Measurements from ENCODE around the gene ASIC1.

The ASIC1 gene

GRCh38 chr12:50110127-50110761, 52.8 kb downstream of the ASIC1 start:
- peak; percentile 78 for DNase-seq

DNA sequence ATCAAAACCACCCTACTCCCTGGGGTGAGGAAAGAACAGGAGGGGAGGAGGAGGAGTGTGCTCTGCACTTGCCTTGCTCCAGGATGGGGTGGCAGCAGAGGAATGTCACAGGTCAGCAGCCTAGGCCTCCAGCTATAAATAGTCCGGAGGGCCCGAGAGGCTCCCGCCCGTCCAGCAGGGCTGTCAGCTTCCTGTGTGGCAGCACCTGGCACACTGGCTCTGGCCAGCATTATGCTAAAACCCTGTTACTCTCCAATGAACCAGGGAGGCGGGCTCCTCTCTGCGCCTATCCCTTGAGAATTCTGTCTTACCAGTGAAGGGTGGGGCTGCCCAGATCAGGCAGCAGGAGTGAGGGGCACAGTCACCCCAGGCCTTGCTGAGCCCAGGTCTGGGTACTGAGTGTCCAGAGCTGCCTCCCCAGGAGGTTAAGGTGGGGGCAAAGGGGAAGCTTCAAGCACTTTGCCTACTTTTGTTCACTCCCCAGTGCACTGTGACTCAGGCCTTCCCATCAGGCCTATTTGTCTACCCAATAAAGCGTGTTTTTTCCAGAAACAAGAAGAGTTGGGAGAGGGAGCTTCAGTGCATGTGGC, 53.5 kb downstream of the ASIC1 start:
- peak; percentile 41 for DNase-seq

DNA sequence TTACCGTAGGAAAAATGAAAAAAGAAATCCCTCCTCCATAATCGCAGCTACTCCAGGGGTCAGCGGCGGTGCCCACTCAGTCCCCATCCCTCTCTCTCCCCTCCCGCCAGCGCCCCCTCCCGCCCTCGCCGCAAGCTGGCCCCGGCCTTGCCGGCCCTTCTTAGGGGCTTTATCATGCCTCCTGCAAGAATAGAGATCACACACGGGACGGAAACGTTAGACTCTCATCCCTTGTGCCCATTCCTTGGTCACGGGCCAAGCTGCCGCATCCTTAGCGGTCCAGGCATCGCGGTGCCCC, 53.9 kb downstream of the ASIC1 start:
- no peak for DNase-seq

- peak; percentile 99 for DNase-seq
Observed at GRCh38 chr12:50111693-50112455, 54.5 kb downstream of the ASIC1 start, which contains the start of gene COX14. COX14 (plus strand) TSS chr12:50112236; CDS start chr12:50120044, 7,808 bp downstream.

DNA sequence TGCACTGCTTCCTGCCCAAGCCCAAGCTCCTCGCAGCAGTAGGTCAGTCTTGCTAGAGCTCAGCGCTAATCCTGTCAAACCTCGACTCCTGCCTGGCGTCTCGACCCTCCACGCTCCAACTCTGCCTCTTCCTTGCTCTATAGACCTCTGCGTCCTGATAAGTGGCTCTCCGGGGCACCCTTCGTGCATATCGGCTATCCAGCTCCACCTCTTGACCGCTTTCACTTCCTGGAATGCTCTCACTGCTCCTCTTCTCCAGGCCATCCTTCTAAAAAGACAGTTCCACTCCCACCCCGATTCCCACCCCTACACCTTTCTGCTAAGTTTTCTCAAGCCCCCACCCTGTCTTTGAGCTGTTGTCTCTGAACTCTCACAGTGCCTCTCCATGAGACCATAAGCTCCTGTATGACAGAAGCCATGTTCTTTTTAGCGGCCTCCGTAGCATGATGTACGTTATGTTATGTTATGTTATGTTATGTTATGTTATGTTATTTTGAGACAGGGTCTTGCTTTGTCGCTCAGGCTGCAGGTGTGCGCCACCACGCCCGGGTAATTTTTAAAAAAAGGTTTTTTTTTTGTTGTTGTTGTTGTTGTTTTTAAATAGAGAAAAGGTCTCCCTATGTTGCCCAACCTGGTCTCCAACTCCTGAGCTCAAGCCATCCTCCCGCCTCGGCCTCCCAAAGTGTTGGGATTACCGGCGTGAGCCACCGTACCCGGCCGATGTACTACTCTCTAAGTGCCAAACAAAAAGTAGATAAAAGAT, 55.2 kb downstream of the ASIC1 start:
- no peak for DNase-seq

DNA sequence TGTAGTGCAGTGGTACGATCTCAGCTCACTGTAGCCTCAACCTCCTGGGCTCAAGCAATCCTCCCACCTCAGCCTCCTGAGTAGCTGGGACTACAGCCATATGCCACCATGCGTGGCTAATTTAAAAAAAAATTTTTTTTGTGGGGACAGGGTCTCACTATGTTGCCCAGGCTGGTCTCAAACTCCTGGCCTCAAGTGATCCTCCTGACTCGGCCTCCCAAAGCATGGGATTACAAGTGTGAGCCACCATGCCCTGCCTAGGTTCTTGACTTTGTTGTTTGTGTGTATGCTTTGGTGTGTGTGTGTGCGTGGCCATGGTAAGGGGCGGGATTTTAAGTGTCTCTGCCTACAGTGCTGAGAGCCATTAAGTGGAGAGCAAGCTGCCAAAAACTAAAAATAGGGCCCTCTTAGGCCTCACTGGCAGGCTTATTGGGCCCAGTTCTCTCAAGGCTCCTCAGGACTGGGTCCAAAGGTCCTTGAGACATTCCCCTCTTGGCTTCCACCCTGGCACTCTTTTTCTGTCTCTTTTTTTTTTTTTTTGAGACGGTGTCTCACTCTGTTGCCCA, 59.7 kb downstream of the ASIC1 start:
- DNase-seq: no peak

- no peak for DNase-seq
Observed at GRCh38 chr12:50119387-50119786, 62.0 kb downstream of the ASIC1 start.

GRCh38 chr12:50120521-50120920, 63.1 kb downstream of the ASIC1 start:
- no peak for DNase-seq

DNA sequence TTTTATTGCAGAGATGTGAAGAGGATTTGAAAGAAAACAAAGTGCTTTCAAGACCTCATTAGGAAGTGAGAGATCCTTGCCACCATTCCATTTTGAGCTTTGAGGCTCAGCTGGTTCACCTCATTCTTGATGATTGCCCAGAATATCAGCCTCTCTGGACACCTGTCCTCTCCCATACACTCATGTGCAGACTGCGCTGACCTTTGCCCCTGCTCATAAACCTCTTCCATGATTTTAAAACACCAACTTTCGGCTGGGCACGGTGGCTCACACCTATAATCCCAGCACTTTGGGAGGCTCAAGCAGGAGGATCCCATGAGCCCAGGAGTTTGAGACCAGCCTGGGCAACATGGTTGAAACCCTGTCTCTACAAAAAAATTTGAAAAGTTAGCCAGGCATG, 63.6 kb downstream of the ASIC1 start:
- DNase-seq: no peak

GRCh38 chr12:50121641-50122040, 64.2 kb downstream of the ASIC1 start:
- no peak for DNase-seq

- no peak for DNase-seq
Observed at GRCh38 chr12:50123203-50123602, 65.8 kb downstream of the ASIC1 start.

GRCh38 chr12:50127546-50127945, 70.2 kb downstream of the ASIC1 start:
- no peak for DNase-seq

- DNase-seq: no peak
Observed at GRCh38 chr12:50129290-50129689, 71.9 kb downstream of the ASIC1 start.

- DNase-seq: peak; percentile 45
Observed at GRCh38 chr12:50132505-50133135, 75.2 kb downstream of the ASIC1 start.
